GM18507 (cell line): ENCODE data around the gene LCN1.

Experiments used
- DNase-seq: peaks from one replicate; pipeline ENCODE4 v3.0.0; 2011; ENCODE audit warnings: low read depth; ENCODE audit not compliant: insufficient read length; ENCODE audit errors: extremely low spot score
- FAIRE-seq: peaks from 2 replicates; lab custom pipeline; 2011; peaks lifted over from hg19 to GRCh38; lab: Jason Lieb, UNC

The LCN1 gene

DNA sequence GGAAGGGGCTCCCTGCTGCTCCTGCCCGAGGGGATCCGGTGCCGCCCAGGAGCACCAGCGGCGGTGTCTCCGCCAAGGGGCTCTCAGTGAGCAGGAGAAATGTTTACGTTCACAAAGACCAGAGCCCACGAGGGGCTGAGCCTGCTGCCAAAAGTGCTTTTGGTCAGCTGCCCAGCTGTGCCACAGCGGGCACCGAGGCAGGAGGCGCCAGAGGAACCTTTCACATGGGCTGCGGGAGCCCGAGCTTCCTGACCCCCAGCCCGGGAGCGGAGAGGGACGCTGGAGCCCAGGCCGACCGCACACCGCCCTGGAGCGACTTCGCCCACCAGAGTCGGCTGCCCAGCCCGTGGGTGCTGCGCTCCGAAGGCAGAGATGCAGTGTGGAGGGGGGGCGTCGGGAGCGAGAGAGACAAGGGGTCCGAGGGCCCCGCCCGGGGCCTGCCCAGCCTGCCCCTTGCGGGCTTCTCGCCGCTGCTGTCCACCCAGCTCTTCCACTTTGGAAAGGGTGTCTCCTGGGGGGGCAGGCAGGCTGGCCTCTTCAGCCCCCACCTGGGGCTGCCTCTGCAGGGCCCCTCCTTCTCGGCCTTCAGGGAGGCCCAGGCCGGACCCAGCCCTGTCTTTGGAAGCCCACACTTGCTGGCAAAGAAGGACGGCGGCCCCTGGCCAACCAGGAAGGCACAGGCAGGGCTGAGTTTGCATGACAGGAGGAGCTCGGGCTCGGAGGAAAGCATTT lies 33.8 kb upstream of the LCN1 start:
- DNase-seq (no peak), FAIRE-seq (no peak)

DNA sequence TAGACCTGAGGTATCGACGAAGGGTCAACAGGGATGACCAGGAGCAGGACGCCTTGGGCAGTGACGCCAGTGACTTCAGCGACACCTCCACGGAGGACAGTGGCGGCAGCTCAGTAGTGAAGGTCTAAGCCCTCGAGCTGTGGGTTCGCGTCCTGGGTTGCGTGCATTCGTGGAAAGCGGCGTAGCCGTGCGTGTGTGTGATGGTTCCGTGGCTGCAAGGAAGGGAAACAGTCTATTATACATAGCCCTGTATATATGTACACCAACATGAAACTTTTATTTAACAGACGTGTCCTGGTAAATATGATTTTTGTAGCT lies 33.3 kb upstream of the LCN1 start:
- FAIRE-seq (no peak), DNase-seq (no peak)

DNA sequence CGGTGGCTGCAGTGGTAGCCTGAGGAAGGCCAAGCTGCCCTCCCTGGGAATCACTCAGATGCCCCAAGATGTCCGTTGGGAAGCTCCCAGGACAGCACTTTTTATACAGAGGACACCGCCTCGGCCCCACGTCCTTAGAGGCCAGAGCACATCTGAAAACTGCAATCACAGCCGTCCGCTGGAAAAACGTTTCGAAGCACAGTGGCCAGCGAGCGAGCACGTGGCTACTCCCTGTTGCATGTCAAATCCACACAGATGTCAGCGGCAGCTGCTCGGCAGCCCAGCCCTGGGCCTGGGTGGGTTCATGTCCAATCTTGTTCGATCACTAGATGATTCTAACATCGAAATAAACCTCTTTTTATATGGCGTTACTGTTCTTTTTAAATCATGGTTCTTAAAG lies 32.7 kb upstream of the LCN1 start:
- FAIRE-seq, result no peak

DNA sequence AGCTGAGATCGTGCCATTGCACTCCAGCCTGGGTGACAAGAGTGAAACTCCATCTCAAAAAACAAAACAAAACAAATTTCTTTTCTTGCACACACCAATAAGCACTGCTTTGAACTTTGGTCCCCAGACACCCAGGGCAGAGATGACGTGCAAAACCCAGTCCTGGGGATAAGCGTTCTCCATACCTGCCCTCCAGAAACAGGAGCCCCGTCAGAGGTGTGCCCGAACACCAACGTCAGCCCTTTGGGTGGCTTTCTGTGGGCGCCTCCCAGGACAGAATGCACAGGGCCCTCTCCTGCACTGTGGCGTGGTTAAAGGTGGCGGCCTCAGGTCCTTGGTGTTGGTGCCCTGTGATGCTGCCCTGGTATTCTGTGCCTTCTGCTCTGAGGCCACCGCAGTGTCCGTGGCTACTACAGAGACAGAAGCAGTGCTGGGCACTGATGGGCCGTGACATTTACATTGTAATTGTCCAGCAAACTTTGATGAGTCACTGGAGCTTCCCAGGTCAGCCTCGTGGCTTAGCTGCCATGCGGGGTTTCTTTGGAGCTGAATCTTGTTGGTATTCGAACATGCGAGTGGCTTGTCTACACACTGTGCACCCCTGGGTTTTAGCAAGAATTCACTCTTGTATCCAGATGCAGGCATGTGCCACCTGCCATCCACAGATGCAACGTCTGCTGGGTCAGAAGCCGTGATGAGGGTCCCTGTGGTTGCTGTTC lies 31.9 kb upstream of the LCN1 start:
- no peak for FAIRE-seq
- DNase-seq, result no peak

More for the DNA sequence above, 32.7 kb upstream of the LCN1 start:
- DNase-seq, result no peak

DNA sequence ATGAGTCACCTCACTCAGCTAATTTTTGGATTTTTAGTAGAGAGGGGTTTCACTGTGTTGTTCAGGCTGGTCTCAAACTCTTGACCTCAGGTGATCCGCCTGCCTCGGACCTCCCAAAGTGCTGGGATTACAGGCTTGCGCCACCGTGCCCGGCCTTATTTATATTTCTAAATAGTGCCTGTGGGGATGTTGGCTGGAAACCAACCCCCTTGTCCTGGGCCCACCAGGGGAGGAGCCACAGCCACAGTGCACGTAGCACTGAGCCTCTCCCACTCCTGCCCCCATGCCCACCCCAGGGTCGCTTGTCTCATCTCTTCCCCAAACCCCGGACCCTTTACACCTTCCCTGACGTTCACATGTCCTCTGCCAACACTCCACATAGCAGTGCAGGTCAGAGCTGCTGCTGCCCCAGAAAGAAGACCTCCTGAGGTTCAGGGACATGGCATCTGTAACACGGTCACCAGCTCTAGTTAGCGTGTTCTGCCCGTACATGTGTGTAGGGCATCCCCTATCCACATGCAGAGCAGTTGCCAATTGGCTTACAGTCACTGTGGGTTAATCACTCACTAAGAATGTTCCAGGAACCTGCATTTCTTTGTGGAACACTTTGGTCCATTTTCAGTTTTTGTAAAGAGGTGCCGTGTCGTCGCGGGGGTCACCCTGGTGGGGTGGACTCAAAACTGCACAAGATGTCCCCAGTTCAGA lies 30.9 kb upstream of the LCN1 start:
- DNase-seq (no peak), FAIRE-seq (no peak)

- FAIRE-seq (no peak), DNase-seq (no peak)
These were observed 30.2 kb upstream of the LCN1 start for GRCh38 chr9:135490980-135491464.

DNA sequence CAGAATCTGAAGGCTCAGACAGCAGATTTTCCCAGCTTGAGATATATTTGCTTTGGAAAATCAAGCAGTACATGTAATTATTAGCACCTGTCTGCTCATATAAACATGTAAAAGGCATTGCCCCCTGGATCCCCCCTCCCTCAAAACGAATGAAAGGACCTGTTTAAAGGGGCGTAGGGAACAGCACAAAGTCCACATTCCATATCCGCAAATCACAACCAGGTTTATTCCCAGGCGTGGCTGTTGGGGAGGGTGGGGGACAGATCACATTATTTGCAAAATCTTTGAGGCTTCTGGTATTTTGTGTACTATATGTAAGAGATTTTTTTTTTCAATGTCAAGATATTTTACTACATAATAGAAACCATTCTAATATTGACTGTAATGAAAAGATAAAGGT lies 29.5 kb upstream of the LCN1 start:
- DNase-seq (no peak), FAIRE-seq (no peak)

GRCh38 chr9:135492886-135493669 lies 28.2 kb upstream of the LCN1 start:
- DNase-seq (no peak), FAIRE-seq (no peak)

GRCh38 chr9:135494791-135495559 lies 26.3 kb upstream of the LCN1 start:
- FAIRE-seq (no peak), DNase-seq (no peak)

DNA sequence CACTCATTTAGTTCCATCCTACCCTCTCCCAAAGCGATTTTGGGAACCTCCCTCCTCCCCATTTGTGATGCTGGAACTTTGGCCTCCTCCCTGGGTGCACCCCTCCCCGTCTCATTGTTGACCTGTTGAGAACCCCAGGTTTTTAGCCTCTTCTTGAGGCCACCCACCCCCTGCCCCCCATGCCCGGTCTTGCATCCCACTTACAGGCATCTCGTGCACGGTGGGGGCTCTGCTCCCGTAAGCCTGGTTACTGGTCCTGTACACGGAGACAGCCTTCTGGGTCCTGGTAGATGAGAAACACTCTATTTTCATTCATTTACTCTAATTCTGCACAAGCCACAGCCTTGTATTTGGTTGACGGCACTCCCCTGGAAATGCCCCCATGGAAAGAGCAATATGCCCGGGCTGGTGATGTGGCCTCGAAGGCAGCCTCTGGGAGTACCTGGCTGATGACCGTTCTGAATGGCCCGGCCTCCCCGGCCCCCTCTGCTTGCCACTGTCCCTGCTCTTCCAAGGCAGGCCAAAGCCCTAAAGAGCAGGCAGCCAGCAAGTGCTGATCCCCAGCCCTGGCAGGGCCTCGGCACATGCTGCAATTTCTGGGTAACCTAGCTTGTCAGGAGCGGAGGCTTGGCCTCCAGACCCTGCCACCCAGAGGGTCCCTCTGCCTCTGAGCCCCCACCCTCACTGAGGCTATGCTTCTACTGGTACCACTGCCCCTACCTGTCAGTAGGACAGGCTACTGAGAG lies 22.7 kb upstream of the LCN1 start:
- FAIRE-seq (no peak), DNase-seq (no peak)

- FAIRE-seq, result peak; percentile 78
- DNase-seq, result peak; percentile 69
These were observed 21.7 kb upstream of the LCN1 start for GRCh38 chr9:135499326-135500070.

- DNase-seq, result no peak
- no peak for FAIRE-seq
These were observed 21.1 kb upstream of the LCN1 start for GRCh38 chr9:135500071-135500524.

- FAIRE-seq, result peak; percentile 84
- DNase-seq, result peak; percentile 89
These were observed 20.5 kb upstream of the LCN1 start, which contains the start of gene MRPS2 for GRCh38 chr9:135500525-135501260. Gene MRPS2 (plus strand): TSS chr9:135500682. CDS start chr9:135500711, 29 bp downstream.

- FAIRE-seq (no peak), DNase-seq (no peak)
These were observed 19.7 kb upstream of the LCN1 start for GRCh38 chr9:135501261-135502167.

DNA sequence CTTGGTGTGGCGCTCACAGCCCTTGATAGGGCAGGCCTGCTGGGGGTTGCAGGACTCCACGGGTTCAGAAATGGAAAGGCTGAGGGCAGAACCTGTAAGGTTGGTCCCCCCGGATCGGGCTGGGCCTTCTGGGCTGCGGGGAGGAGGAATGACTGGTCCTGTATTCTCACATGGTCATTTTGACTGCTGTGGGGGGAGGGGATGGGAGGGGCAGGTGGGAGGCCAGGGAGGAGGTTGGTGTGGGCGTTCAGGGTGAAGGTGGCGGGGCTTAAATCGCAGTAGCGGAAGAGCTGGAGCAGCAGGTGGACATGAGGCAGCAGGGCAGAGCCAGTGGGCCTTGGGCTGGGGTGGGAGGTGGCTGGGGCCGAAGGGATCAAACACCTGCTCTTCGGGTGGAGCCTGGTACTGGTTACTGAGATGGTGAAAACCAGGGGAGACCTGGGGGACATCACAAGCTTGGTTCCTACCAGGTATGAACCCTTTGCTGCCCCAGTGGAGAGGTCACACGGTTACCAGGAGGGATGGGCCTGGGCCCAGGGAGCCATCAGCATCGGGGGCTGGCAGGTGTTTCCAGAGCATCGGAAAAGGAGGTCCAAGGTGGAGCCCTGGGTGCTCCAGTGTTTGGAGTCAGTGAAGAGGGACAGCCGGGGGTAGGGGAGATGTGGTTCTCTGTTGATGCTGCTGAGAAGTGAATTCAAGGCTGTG lies 18.9 kb upstream of the LCN1 start:
- DNase-seq, result no peak
- FAIRE-seq, result no peak
